ENCODE data around the gene DUSP15.

The DUSP15 gene

GRCh38 chr20:31862157-31862470, 8.2 kb downstream of the DUSP15 start:
- peaks cover 0 to 4% (median 4%) of the 10 kb centered on the region in 3 experiments for H3K27me3 ChIP-seq (ENCODE audit: control insufficient read depth in 3 of 3, insufficient read depth in 3 of 3, low read depth in 1 of 3, low read length in 3 of 3)
- no peak overlapping the region for H3K4ac ChIP-seq (ENCODE audit: low read length)
- H2BK120ac ChIP-seq (ENCODE audit: low read depth, low read length), result no peak overlapping the region
- H3K14ac ChIP-seq (ENCODE audit: low read length), result no peak overlapping the region
- no peak overlapping the region for H2BK12ac ChIP-seq (ENCODE audit: low read length)
- no peak for DNase-seq (ENCODE audit: low spot score)
- H3K9me3 ChIP-seq (replicated peaks in 1 of 2; ENCODE audit: control insufficient read depth in 2 of 2, insufficient read depth in 1 of 2, low read depth in 1 of 2, low read length in 2 of 2), result no peaks in the 10 kb centered on the region
- peak overlapping the region; percentile 75 for H3K27ac ChIP-seq (replicated peaks; ENCODE audit: low read length)
- H3K18ac ChIP-seq (ENCODE audit: low read length), result no peak overlapping the region
- peaks cover 11 to 19% of the 10 kb centered on the region in 2 donors for H3K4me1 ChIP-seq (ENCODE audit: control insufficient read depth in 2 of 2, insufficient read depth in 1 of 2, low read depth in 1 of 2, low read length in 2 of 2)
- no peak overlapping the region for H3K9ac ChIP-seq (ENCODE audit: low read depth, low read length, poor library complexity)
- H4K91ac ChIP-seq (ENCODE audit: low read depth, low read length, poor library complexity), result no peak overlapping the region
- no CpG with 5 or more reads among the region's 5 CpGs for WGBS, 2 donors (ENCODE audit: extremely low coverage in 2 of 2, insufficient read length in 2 of 2, insufficient replicate concordance in 1 of 2)
- peak overlapping the region in 1 of 2 donors; percentile 84 for H3K4me3 ChIP-seq (ENCODE audit: low read length in 2 of 2)
- peaks cover 0 to 38% of the 10 kb centered on the region in 2 donors for H3K36me3 ChIP-seq (replicated peaks in 1 of 2; ENCODE audit: control insufficient read depth in 2 of 2, insufficient read depth in 2 of 2, low read length in 2 of 2)
- no peak overlapping the region for H2BK15ac ChIP-seq (ENCODE audit: low read length)
- peak overlapping the region; percentile 79 for H3K4me2 ChIP-seq (ENCODE audit: insufficient read depth, low read length, poor library complexity, severe bottlenecking)
- no peak overlapping the region for H2BK5ac ChIP-seq (ENCODE audit: low read length)
- no peak overlapping the region for H3K23ac ChIP-seq (ENCODE audit: low read depth, low read length, poor library complexity)
- no peak overlapping the region for H2AK5ac ChIP-seq (ENCODE audit: low read depth, low read length)
- no peaks in the 10 kb centered on the region for H3K79me1 ChIP-seq (ENCODE audit: low read depth, low read length)
- H2AFZ ChIP-seq (ENCODE audit: low read length), result peak overlapping the region; percentile 88
- no peak overlapping the region for H4K8ac ChIP-seq (ENCODE audit: low read depth, low read length)

- H4K91ac ChIP-seq (ENCODE audit: low read depth, low read length, poor library complexity), result no peak overlapping the region
- DNase-seq (ENCODE audit: low spot score), result peak; percentile 85
- peaks cover 0 to 33% of the 10 kb centered on the region in 2 donors for H3K36me3 ChIP-seq (replicated peaks in 1 of 2; ENCODE audit: control insufficient read depth in 2 of 2, insufficient read depth in 2 of 2, low read length in 2 of 2)
- H3K27me3 ChIP-seq (ENCODE audit: control insufficient read depth in 3 of 3, insufficient read depth in 3 of 3, low read depth in 1 of 3, low read length in 3 of 3), result peaks cover 0 to 4% (median 4%) of the 10 kb centered on the region in 3 experiments
- peak overlapping the region; percentile 86 for H3K23ac ChIP-seq (ENCODE audit: low read depth, low read length, poor library complexity)
- H3K4me1 ChIP-seq (ENCODE audit: control insufficient read depth in 2 of 2, insufficient read depth in 1 of 2, low read depth in 1 of 2, low read length in 2 of 2), result peaks cover 11 to 19% of the 10 kb centered on the region in 2 donors
- H3K9me3 ChIP-seq (replicated peaks in 1 of 2; ENCODE audit: control insufficient read depth in 2 of 2, insufficient read depth in 1 of 2, low read depth in 1 of 2, low read length in 2 of 2), result no peaks in the 10 kb centered on the region
- H3K27ac ChIP-seq (replicated peaks; ENCODE audit: low read length), result peak overlapping the region; percentile 80
- peak overlapping the region; percentile 82 for H3K14ac ChIP-seq (ENCODE audit: low read length)
- peak overlapping the region; percentile 62 for H2BK15ac ChIP-seq (ENCODE audit: low read length)
- H2BK12ac ChIP-seq (ENCODE audit: low read length), result no peak overlapping the region
- H2AFZ ChIP-seq (ENCODE audit: low read length), result peak overlapping the region; percentile 88
- H3K9ac ChIP-seq (ENCODE audit: low read depth, low read length, poor library complexity), result peak overlapping the region; percentile 91
- H3K18ac ChIP-seq (ENCODE audit: low read length), result peak overlapping the region; percentile 96
- no CpG with 5 or more reads among the region's 60 CpGs for WGBS, 2 donors (ENCODE audit: extremely low coverage in 2 of 2, insufficient read length in 2 of 2, insufficient replicate concordance in 1 of 2)
- H3K4ac ChIP-seq (ENCODE audit: low read length), result no peak overlapping the region
- no peak overlapping the region for H2BK120ac ChIP-seq (ENCODE audit: low read depth, low read length)
- peak overlapping the region; percentile 70 for H4K8ac ChIP-seq (ENCODE audit: low read depth, low read length)
- no peaks in the 10 kb centered on the region for H3K79me1 ChIP-seq (ENCODE audit: low read depth, low read length)
- peak overlapping the region; percentile 83 for H2BK5ac ChIP-seq (ENCODE audit: low read length)
- H3K4me3 ChIP-seq (ENCODE audit: low read length in 2 of 2), result peak overlapping the region; percentile 48 to 87
- H3K4me2 ChIP-seq (ENCODE audit: insufficient read depth, low read length, poor library complexity, severe bottlenecking), result peak overlapping the region; percentile 99
- H2AK5ac ChIP-seq (ENCODE audit: low read depth, low read length), result peak overlapping the region; percentile 21
Observed at GRCh38 chr20:31861385-31862156, 8.8 kb downstream of the DUSP15 start.

GRCh38 chr20:31861135-31861384, 9.3 kb downstream of the DUSP15 start:
- peak; percentile 59 for DNase-seq (ENCODE audit: low spot score)

GRCh38 chr20:31860390-31861134, 9.8 kb downstream of the DUSP15 start:
- Histone ChIP-seq H4K8ac (ENCODE audit: low read depth, low read length) (no peak overlapping the region), H3K4me1 (ENCODE audit: control insufficient read depth in 2 of 2, insufficient read depth in 1 of 2, low read depth in 1 of 2, low read length in 2 of 2) (peaks cover 11 to 19% of the 10 kb centered on the region in 2 donors), H3K27ac (replicated peaks; ENCODE audit: low read length) (peak overlapping the region; percentile 80), H2BK5ac (ENCODE audit: low read length) (peak overlapping the region; percentile 83), H3K23ac (ENCODE audit: low read depth, low read length, poor library complexity) (no peak overlapping the region), H3K14ac (ENCODE audit: low read length) (peak overlapping the region; percentile 82), H3K79me1 (ENCODE audit: low read depth, low read length) (no peaks in the 10 kb centered on the region), H2BK12ac (ENCODE audit: low read length) (no peak overlapping the region), H4K91ac (ENCODE audit: low read depth, low read length, poor library complexity) (no peak overlapping the region), H3K36me3 (replicated peaks in 1 of 2; ENCODE audit: control insufficient read depth in 2 of 2, insufficient read depth in 2 of 2, low read length in 2 of 2) (peaks cover 0 to 24% of the 10 kb centered on the region in 2 donors), H2AFZ (ENCODE audit: low read length) (peak overlapping the region; percentile 88), H3K4me3 (ENCODE audit: low read length in 2 of 2) (peak overlapping the region; percentile 48 to 87), H2AK5ac (ENCODE audit: low read depth, low read length) (peak overlapping the region; percentile 20), H2BK120ac (ENCODE audit: low read depth, low read length) (peak overlapping the region; percentile 29), H2BK15ac (ENCODE audit: low read length) (peak overlapping the region; percentile 62), H3K4ac (ENCODE audit: low read length) (peak overlapping the region; percentile 8), H3K9ac (ENCODE audit: low read depth, low read length, poor library complexity) (peak overlapping the region; percentile 91), H3K4me2 (ENCODE audit: insufficient read depth, low read length, poor library complexity, severe bottlenecking) (peak overlapping the region; percentile 99), H3K27me3 (ENCODE audit: control insufficient read depth in 3 of 3, insufficient read depth in 3 of 3, low read depth in 1 of 3, low read length in 3 of 3) (peaks cover 0 to 11% (median 4%) of the 10 kb centered on the region in 3 experiments), H3K18ac (ENCODE audit: low read length) (peak overlapping the region; percentile 83), H3K9me3 (replicated peaks in 1 of 2; ENCODE audit: control insufficient read depth in 2 of 2, insufficient read depth in 1 of 2, low read depth in 1 of 2, low read length in 2 of 2) (no peaks in the 10 kb centered on the region)
- DNase-seq (ENCODE audit: low spot score), result no peak
- WGBS, 2 donors (ENCODE audit: extremely low coverage in 2 of 2, insufficient read length in 2 of 2, insufficient replicate concordance in 1 of 2), result no CpG with 5 or more reads among the region's 15 CpGs

More at GRCh38 chr20:31861135-31861384, 9.3 kb downstream of the DUSP15 start:
- H2AK5ac ChIP-seq (ENCODE audit: low read depth, low read length), result peak overlapping the region; percentile 21
- peaks cover 0 to 28% of the 10 kb centered on the region in 2 donors for H3K36me3 ChIP-seq (replicated peaks in 1 of 2; ENCODE audit: control insufficient read depth in 2 of 2, insufficient read depth in 2 of 2, low read length in 2 of 2)
- no peak overlapping the region for H3K4ac ChIP-seq (ENCODE audit: low read length)
- H4K8ac ChIP-seq (ENCODE audit: low read depth, low read length), result peak overlapping the region; percentile 70
- peak overlapping the region; percentile 48 to 87 for H3K4me3 ChIP-seq (ENCODE audit: low read length in 2 of 2)
- H2BK15ac ChIP-seq (ENCODE audit: low read length), result peak overlapping the region; percentile 62
- WGBS, 2 donors (ENCODE audit: extremely low coverage in 2 of 2, insufficient read length in 2 of 2, insufficient replicate concordance in 1 of 2), result no CpG with 5 or more reads among the region's 20 CpGs
- no peaks in the 10 kb centered on the region for H3K9me3 ChIP-seq (replicated peaks in 1 of 2; ENCODE audit: control insufficient read depth in 2 of 2, insufficient read depth in 1 of 2, low read depth in 1 of 2, low read length in 2 of 2)
- no peak overlapping the region for H2BK120ac ChIP-seq (ENCODE audit: low read depth, low read length)
- peak overlapping the region; percentile 80 for H3K27ac ChIP-seq (replicated peaks; ENCODE audit: low read length)
- H4K91ac ChIP-seq (ENCODE audit: low read depth, low read length, poor library complexity), result no peak overlapping the region
- no peak overlapping the region for H2BK12ac ChIP-seq (ENCODE audit: low read length)
- peak overlapping the region; percentile 86 for H3K23ac ChIP-seq (ENCODE audit: low read depth, low read length, poor library complexity)
- peak overlapping the region; percentile 96 for H3K18ac ChIP-seq (ENCODE audit: low read length)
- peak overlapping the region; percentile 88 for H2AFZ ChIP-seq (ENCODE audit: low read length)
- H3K4me2 ChIP-seq (ENCODE audit: insufficient read depth, low read length, poor library complexity, severe bottlenecking), result peak overlapping the region; percentile 99
- H2BK5ac ChIP-seq (ENCODE audit: low read length), result peak overlapping the region; percentile 83
- H3K79me1 ChIP-seq (ENCODE audit: low read depth, low read length), result no peaks in the 10 kb centered on the region
- peaks cover 11 to 19% of the 10 kb centered on the region in 2 donors for H3K4me1 ChIP-seq (ENCODE audit: control insufficient read depth in 2 of 2, insufficient read depth in 1 of 2, low read depth in 1 of 2, low read length in 2 of 2)
- peak overlapping the region; percentile 82 for H3K14ac ChIP-seq (ENCODE audit: low read length)
- H3K9ac ChIP-seq (ENCODE audit: low read depth, low read length, poor library complexity), result peak overlapping the region; percentile 91
- H3K27me3 ChIP-seq (ENCODE audit: control insufficient read depth in 3 of 3, insufficient read depth in 3 of 3, low read depth in 1 of 3, low read length in 3 of 3), result peaks cover 0 to 8% (median 4%) of the 10 kb centered on the region in 3 experiments
